ENCODE measurements around the gene TEX13D. TPM values are rescaled to one million over a fixed set of nuclear protein-coding genes. Genes with fewer than 3 reads are reported as not detected.

The TEX13D gene
- total RNA-seq, 4 donors from 2014 or later, result not detected

- H3K36me3 ChIP-seq, result no peaks in the 10 kb centered on the region
- H3K27me3 ChIP-seq, result no peaks in the 10 kb centered on the region
- no peak overlapping the region for H3K4me3 ChIP-seq
- intact Hi-C loops (cut with DNase I; ENCODE audit: low total_unique reads) (no loop called here), in situ Hi-C loops (cut with MboI; ENCODE audit: low sequenced_read_pairs in 4 of 4) (no loop called here)
- no peaks in the 10 kb centered on the region for H3K9me3 ChIP-seq
- H3K27ac ChIP-seq, result no peak overlapping the region
- TF ChIP-seq CTCF (IDR thresholded peaks at IDR 0.05 in 4 of 5, conservative IDR thresholded peaks at IDR 0.05 in 1 of 5) (no peak), POLR2A (IDR thresholded peaks at IDR 0.05) (no peak)
- H3K4me1 ChIP-seq, result no peaks in the 10 kb centered on the region
- DNase-seq (no peak), ATAC-seq (no peak)
These were observed 9.9 kb downstream of the TEX13D start for GRCh38 chrX:124342174-124342867.

GRCh38 chrX:124343016-124343415 lies 10.6 kb downstream of the TEX13D start:
- TF ChIP-seq POLR2A (IDR thresholded peaks at IDR 0.05), result no peak
- no peak for TF ChIP-seq CTCF (IDR thresholded peaks at IDR 0.05 in 4 of 5, conservative IDR thresholded peaks at IDR 0.05 in 1 of 5)
- Histone ChIP-seq H3K27ac (no peak overlapping the region), H3K27me3 (no peaks in the 10 kb centered on the region), H3K36me3 (no peaks in the 10 kb centered on the region), H3K9me3 (no peaks in the 10 kb centered on the region), H3K4me3 (no peak overlapping the region), H3K4me1 (no peaks in the 10 kb centered on the region)
- DNase-seq (no peak), ATAC-seq (no peak)
- intact Hi-C loops (cut with DNase I; ENCODE audit: low total_unique reads) (no loop called here), in situ Hi-C loops (cut with MboI; ENCODE audit: low sequenced_read_pairs in 4 of 4) (no loop called here)

- intact Hi-C loops (cut with DNase I; ENCODE audit: low total_unique reads), result no loop called here
- Histone ChIP-seq H3K4me3 (no peak overlapping the region), H3K36me3 (no peaks in the 10 kb centered on the region), H3K27me3 (no peaks in the 10 kb centered on the region), H3K27ac (no peak overlapping the region), H3K9me3 (no peaks in the 10 kb centered on the region), H3K4me1 (no peaks in the 10 kb centered on the region)
- DNase-seq (no peak), ATAC-seq (no peak)
- in situ Hi-C loops (cut with MboI; ENCODE audit: low sequenced_read_pairs in 4 of 4), result no loop called here
- TF ChIP-seq CTCF (IDR thresholded peaks at IDR 0.05 in 4 of 5, conservative IDR thresholded peaks at IDR 0.05 in 1 of 5) (no peak), POLR2A (IDR thresholded peaks at IDR 0.05) (no peak)
These were observed 11.8 kb downstream of the TEX13D start for GRCh38 chrX:124344246-124344645.

- no peaks in the 10 kb centered on the region for H3K36me3 ChIP-seq
- DNase-seq (no peak), ATAC-seq (no peak)
- intact Hi-C loops (cut with DNase I; ENCODE audit: low total_unique reads) (no loop called here), in situ Hi-C loops (cut with MboI; ENCODE audit: low sequenced_read_pairs in 4 of 4) (no loop called here)
- no peak within 1 kb of the TSS for H3K27ac ChIP-seq
- H3K27me3 ChIP-seq, result no peaks in the 10 kb centered on the region
- H3K9me3 ChIP-seq, result no peaks in the 10 kb centered on the region
- H3K4me3 ChIP-seq, result no peak within 1 kb of the TSS
- H3K4me1 ChIP-seq, result no peaks in the 10 kb centered on the region
- TF ChIP-seq CTCF (IDR thresholded peaks at IDR 0.05 in 4 of 5, conservative IDR thresholded peaks at IDR 0.05 in 1 of 5), result no peak
- no peak for TF ChIP-seq POLR2A (IDR thresholded peaks at IDR 0.05)
These were observed 13.8 kb downstream of the TEX13D start, which contains the start of gene SH2D1A for GRCh38 chrX:124346117-124346876. TSS of gene SH2D1A (plus strand) at chrX:124346563. CDS start at chrX:124346643, 80 bp downstream.
